NCI-H2227 (cell line): ENCODE measurements around the gene SLC12A7.

Source experiments
- DNase-seq: peaks from one replicate; lab custom pipeline; 2025; ENCODE audit not compliant: unreplicated experiment; lab: John Stamatoyannopoulos, UW

Gene SLC12A7

GRCh38 chr5:1038417-1039209 lies 73.2 kb downstream of the SLC12A7 start:
- DNase-seq = no peak

- no peak for DNase-seq
These were observed 74.0 kb downstream of the SLC12A7 start for GRCh38 chr5:1037671-1038416.

GRCh38 chr5:1037123-1037670 lies 74.7 kb downstream of the SLC12A7 start:
- DNase-seq = no peak

- DNase-seq = no peak
These were observed 75.2 kb downstream of the SLC12A7 start for GRCh38 chr5:1036504-1037122.

GRCh38 chr5:1035421-1036405 lies 76.2 kb downstream of the SLC12A7 start:
- DNase-seq = no peak

GRCh38 chr5:1034986-1035385 lies 76.9 kb downstream of the SLC12A7 start:
- no peak for DNase-seq

- no peak for DNase-seq
These were observed 77.4 kb downstream of the SLC12A7 start for GRCh38 chr5:1034421-1034905.

GRCh38 chr5:1033606-1034420 lies 78.0 kb downstream of the SLC12A7 start:
- no peak for DNase-seq

- no peak for DNase-seq
These were observed 78.7 kb downstream of the SLC12A7 start for GRCh38 chr5:1033178-1033577.

- DNase-seq = no peak
These were observed 79.3 kb downstream of the SLC12A7 start for GRCh38 chr5:1032551-1033027.

GRCh38 chr5:1032011-1032410 lies 79.9 kb downstream of the SLC12A7 start:
- no peak for DNase-seq

GRCh38 chr5:1031306-1031959 lies 80.4 kb downstream of the SLC12A7 start:
- DNase-seq = no peak

- no peak for DNase-seq
These were observed 81.0 kb downstream of the SLC12A7 start for GRCh38 chr5:1030801-1031271.

GRCh38 chr5:1029945-1030625 lies 81.8 kb downstream of the SLC12A7 start:
- no peak for DNase-seq

- no peak for DNase-seq
These were observed 82.5 kb downstream of the SLC12A7 start for GRCh38 chr5:1029282-1029944.

- DNase-seq = no peak
These were observed 83.2 kb downstream of the SLC12A7 start for GRCh38 chr5:1028481-1029281.
